ENCODE measurements around the gene HLTF. TPM values are rescaled to one million over a fixed set of nuclear protein-coding genes. Genes with fewer than 3 reads are reported as not detected.

The HLTF gene
- total and polyA plus RNA-seq, 2 of the 4 experiments (the other 2 are of a cell fraction): 12.6 to 39.1 TPM

DNA sequence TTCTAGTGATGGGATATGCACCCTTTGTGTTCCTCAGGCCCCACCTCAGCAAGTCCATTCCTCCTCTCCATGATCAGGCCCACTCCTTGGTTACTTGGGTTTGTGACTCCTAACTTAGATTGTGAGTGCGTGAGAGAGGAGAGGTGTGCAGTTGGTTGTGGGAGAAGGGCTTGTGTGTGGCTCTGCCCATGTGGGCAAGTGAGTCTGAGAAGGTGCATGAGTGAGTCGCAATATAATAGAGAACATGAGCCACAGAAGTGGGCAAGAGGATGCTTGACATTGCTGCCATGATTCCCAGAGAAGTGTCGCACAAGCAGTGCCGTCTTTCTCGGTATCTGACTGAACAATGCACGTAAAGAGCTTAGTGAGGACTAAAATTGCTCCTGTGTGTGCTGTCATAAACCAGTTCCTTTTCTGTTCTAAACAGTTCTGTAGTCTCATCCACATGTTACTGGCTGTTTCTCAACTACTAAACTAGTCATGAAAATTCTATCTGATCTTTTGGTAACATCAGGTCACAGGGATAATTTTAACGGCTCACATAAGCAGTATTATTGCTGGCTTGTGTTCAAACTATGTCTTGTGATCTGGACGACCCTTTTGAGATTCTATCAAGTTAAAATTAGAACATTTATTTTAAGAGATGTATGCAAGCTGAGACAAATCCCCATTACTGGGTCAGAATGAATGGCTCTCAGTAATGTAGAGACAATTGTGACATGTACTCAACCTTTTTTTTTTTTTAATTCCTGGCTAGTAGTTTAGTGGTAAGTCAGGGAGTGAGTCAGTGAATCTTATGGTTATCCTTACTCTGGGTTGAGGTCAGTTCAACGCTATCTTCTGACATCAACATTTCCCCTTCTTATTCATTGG is 69.4 kb downstream of the HLTF start:
- DNase-seq (peak; percentile 98), ATAC-seq (ENCODE audit: low read depth) (peak; percentile 74)
- Histone ChIP-seq H3K23ac (ENCODE audit: low read depth, low read length) (peak overlapping the region; percentile 96), H3K9me1 (ENCODE audit: insufficient read depth, low read length) (peaks cover 40% of the 10 kb centered on the region), H3K4me1 (ENCODE audit: control insufficient read depth, insufficient read depth, low read length) (peaks cover 40% of the 10 kb centered on the region), H3K56ac (ENCODE audit: extremely low read depth, insufficient read depth, low read length) (peak overlapping the region; percentile 63), H3K27ac (ENCODE audit: insufficient read depth, low read length) (peak overlapping the region; percentile 99), H3K4me2 (ENCODE audit: low read depth, low read length) (peak overlapping the region; percentile 60), H3K27me3 (ENCODE audit: control insufficient read depth, insufficient read depth, low read length) (no peaks in the 10 kb centered on the region), H2AK5ac (ENCODE audit: low read depth, low read length) (peak overlapping the region; percentile 100), H3K9ac (ENCODE audit: low read depth, low read length) (peak overlapping the region; percentile 34), H3K36me3 (ENCODE audit: control insufficient read depth, insufficient read depth, low read length) (peaks cover 16% of the 10 kb centered on the region), H4K91ac (ENCODE audit: insufficient read depth, low read depth, low read length) (peak overlapping the region; percentile 94), H2BK20ac (ENCODE audit: low read depth, low read length) (peak overlapping the region; percentile 98), H3K79me1 (ENCODE audit: low read depth in 1 of 2, low read length in 2 of 2) (peaks cover 26 to 65% of the 10 kb centered on the region in 2 experiments), H4K20me1 (ENCODE audit: insufficient read depth, low read length) (peaks cover 6% of the 10 kb centered on the region; the same call in 1 of the 2 replicates), H2BK120ac (ENCODE audit: low read depth, low read length) (peak overlapping the region; percentile 98), H2AK9ac (replicated peaks; ENCODE audit: low read depth, low read length, poor library complexity) (peak overlapping the region; percentile 62), H3K18ac (ENCODE audit: low read depth, low read length) (peak overlapping the region; percentile 99), H4K8ac (ENCODE audit: low read depth in 2 of 2, low read length in 2 of 2) (peak overlapping the region; percentile 79 to 91), H3K4me3 (ENCODE audit: insufficient read depth, low read depth, low read length) (no peak overlapping the region), H2BK15ac (ENCODE audit: low read depth, low read length) (peak overlapping the region; percentile 98), H3K9me3 (ENCODE audit: control insufficient read depth, insufficient read depth, low read length) (no peaks in the 10 kb centered on the region), H4K5ac (ENCODE audit: low read depth, low read length) (peak overlapping the region; percentile 94), H3K14ac (replicated peaks; ENCODE audit: low read depth, low read length) (peak overlapping the region; percentile 92), H2AFZ (replicated peaks; ENCODE audit: low read length, poor library complexity) (peak overlapping the region; percentile 46), H2BK5ac (ENCODE audit: low read depth, low read length, poor library complexity, severe bottlenecking) (peak overlapping the region; percentile 99), H3K4ac (ENCODE audit: low read depth, low read length) (peak overlapping the region; percentile 98)
- intact Hi-C loops (cut with micrococcal nuclease): loop anchor here (5.0 kb wide), 1 partner anchor 60 kb away; no protein-coding TSS in a partner anchor
- POLR2A ChIA-PET (ENCODE audit: unreplicated experiment): no interaction called here
- CTCF ChIA-PET: interaction anchor here (0.7 to 1.4 kb wide), 3 partner anchors 54 to 839 kb away, joined by 3 to 4 read pairs (median 3); no protein-coding TSS in a partner anchor
- BruUV-seq (replicated peaks): no TSS peak
- dilution Hi-C loops (cut with HindIII; ENCODE audit: low sequenced_read_pairs, unreplicated experiment): no loop called here
- TF ChIP-seq FOS (IDR thresholded peaks at IDR 0.05; ENCODE audit: low read depth, low read length) (peak; percentile 80), MXI1 (IDR thresholded peaks at IDR 0.05; ENCODE audit: borderline replicate concordance, low read depth, low read length) (0 out of 2 replicates have a peak, but pooled peaks have one; percentile 21), SMC3 (IDR thresholded peaks at IDR 0.05; ENCODE audit: low read depth, low read length) (no peak), RCOR1 (IDR thresholded peaks at IDR 0.05; ENCODE audit: insufficient replicate concordance, low read length) (no peak), MAFK (IDR thresholded peaks at IDR 0.05; ENCODE audit: low read depth, low read length) (no peak)
- WGBS, 2 experiments (ENCODE audit: extremely low coverage in 2 of 2, insufficient read length in 1 of 2): 84% methylated on average over 5 of the region's 9 CpGs; no CpG with 5 or more reads in 1 of the 2 experiments
- in situ Hi-C loops (cut with MboI; ENCODE audit: low sequenced_read_pairs): no loop called here

Data from IMR-90 (cell line).